Stimulated activated CD4-positive, alpha-beta T cell treated with anti-CD3 and anti-CD28 coated beads, Interleukin-1b, Interleukin-23, amount 100 ng/mL, for 48 hours (primary cell): ENCODE data around the gene GPM6B.

Experiments
- DNase-seq: peaks from one replicate; pipeline ENCODE4 v3.0.0-alpha.2; 2020

Gene GPM6B

GRCh38 chrX:13721819-13722519 lies 94.9 kb downstream of the GPM6B start:
- DNase-seq = no peak

GRCh38 chrX:13721371-13721770 lies 95.5 kb downstream of the GPM6B start:
- no peak for DNase-seq
